Urothelium cell line (cell line): ENCODE results near the gene SLC29A1.
"Not testable (repeated sequence)": the region's sequence is repeated elsewhere in the genome, so short reads cannot be mapped to it uniquely, and the experiment has no call there.

Experiments
- DNase-seq: peaks from one replicate; pipeline ENCODE4 v3.0.0; 2011; ENCODE audit warnings: low spot score, mixed read lengths
- FAIRE-seq: peaks from 2 replicates; lab custom pipeline; 2011; peaks lifted over from hg19 to GRCh38; lab: Jason Lieb, UNC

SLC29A1 gene

DNA sequence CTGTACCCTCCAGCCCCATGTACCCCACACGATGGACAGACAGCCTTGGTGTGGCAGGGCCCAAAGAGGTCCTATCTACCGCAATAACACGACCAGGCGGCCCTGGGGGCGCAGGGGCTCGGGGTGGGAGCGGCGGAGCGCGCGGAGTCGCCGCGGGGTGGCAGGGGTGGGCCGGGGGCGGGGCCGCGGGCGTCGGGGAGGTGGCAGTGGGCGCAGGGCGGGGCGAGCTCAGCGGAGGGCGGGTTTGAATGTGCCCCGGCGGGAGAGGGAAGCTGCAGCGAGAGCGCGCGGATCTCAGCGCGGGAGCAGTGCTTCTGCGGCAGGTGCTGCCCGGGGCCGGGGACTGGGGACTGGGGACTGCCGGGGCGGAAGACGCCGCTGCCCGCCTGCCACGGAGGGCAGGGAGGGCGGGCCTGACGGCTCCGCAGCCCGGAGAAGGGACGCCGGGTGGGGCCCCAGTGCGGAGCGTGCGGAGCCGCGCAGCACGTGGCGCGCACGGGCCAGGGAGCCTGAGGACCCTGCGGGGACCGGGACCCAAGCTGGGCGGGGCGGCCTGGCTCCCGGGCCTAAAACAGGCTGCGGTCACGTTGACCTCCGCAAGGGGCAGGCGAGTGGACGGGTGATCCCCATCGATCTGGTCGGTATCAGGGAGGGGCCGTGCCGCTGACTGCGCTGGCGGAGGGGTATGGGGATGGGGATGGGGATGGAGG lies at the start of gene SLC29A1:
SLC29A1 (plus strand) TSS at position 277 of the 710 bp plus-strand sequence. CDS start 3,719 bp downstream, outside the sequence.
- no peak for FAIRE-seq
- peak; percentile 95 for DNase-seq

DNA sequence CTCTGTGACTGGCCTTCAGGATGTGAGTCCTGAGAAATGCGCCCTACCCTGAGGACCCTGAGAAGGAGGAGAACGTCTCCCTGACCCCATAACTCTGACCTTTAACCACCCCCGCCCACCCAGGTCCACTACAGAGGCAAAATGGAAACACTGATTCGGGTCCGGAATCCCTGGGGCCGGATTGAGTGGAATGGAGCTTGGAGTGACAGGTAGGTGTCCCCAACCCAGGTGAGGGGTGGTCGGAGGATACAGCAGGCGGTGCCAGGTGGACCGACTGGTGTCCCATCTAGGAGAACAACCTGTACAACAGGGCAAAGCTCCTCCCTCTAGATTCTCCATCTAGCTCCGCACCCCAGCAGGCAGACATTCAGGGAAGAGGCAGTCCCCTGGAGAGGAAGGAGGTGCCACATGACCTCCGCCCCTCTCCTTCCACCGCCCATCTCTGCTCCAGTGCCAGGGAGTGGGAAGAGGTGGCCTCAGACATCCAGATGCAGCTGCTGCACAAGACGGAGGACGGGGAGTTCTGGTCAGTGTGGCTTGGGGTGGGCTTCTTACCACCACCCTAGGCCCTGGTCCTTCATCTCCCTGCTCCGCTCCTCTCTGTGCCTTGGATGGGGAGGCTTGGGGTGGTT lies 47.1 kb upstream of the SLC29A1 start:
- FAIRE-seq, result no peak
- DNase-seq, result no peak

DNA sequence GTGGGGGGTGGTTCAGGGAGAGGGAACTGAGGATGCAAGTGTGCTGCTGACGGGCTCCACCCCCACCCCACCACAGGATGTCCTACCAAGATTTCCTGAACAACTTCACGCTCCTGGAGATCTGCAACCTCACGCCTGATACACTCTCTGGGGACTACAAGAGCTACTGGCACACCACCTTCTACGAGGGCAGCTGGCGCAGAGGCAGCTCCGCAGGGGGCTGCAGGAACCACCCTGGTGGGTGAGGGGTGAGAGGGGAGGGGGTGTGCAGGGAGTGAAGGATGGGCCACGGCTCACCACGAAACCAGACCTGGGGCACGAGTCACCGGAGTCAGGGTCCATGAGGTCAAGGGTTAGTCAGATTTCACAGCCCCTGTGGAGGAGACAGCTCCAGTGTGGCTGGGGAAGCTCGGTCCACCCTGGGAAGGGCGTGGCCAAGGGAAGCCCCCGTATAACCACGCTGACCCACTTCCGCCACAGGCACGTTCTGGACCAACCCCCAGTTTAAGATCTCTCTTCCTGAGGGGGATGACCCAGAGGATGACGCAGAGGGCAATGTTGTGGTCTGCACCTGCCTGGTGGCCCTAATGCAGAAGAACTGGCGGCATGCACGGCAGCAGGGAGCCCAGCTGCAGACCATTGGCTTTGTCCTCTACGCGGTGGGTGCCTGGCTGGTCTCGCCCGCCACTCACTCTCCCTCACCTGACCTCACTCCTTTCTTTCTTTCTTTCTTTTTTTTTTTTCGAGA lies 46.5 kb upstream of the SLC29A1 start:
- FAIRE-seq (no peak), DNase-seq (no peak)

GRCh38 chr6:44177691-44178423 lies 45.5 kb upstream of the SLC29A1 start:
- no peak for DNase-seq
- no peak for FAIRE-seq

DNA sequence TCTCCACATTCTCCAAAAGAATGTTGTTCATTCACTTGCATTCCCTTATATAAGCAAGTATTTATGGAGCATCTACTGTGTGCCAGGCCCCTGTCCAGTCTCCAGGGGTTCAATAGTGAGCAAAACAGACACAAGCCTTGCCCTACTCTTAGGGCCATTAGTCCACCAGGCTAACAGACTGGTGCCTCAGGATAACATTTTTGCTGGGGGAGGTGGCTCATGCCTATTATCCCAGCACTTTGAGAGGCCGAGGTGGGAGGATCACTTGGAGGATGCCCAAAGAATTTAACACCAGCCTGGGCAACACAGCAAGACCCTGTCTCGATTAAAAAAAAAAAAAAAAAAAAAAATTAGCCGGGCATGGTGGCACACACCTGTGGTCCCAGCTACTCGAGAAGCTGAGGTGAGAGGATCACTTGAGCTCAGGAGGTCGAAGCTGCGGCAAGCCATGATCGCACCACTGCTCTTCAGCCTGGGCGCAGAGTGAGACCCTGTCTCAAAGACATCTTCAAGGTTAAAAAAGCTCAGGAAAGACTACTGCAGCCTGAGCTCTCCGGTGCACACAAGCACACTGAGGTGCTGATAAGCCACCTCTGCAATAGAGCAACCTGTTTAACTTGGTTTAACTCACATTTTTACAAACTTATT lies 44.8 kb upstream of the SLC29A1 start:
- FAIRE-seq, result no peak

GRCh38 chr6:44179072-44179536 lies 44.3 kb upstream of the SLC29A1 start:
- DNase-seq (no peak), FAIRE-seq (no peak)

More for the DNA sequence above, 44.8 kb upstream of the SLC29A1 start:
- no peak for DNase-seq

- no peak for DNase-seq
- FAIRE-seq, result no peak
These were observed 43.7 kb upstream of the SLC29A1 start for GRCh38 chr6:44179648-44180047.

GRCh38 chr6:44180406-44180805 lies 43.0 kb upstream of the SLC29A1 start:
- FAIRE-seq, result no peak

GRCh38 chr6:44180886-44181285 lies 42.5 kb upstream of the SLC29A1 start:
- FAIRE-seq, result no peak

More at GRCh38 chr6:44180406-44180805, 43.0 kb upstream of the SLC29A1 start:
- DNase-seq, result no peak

DNA sequence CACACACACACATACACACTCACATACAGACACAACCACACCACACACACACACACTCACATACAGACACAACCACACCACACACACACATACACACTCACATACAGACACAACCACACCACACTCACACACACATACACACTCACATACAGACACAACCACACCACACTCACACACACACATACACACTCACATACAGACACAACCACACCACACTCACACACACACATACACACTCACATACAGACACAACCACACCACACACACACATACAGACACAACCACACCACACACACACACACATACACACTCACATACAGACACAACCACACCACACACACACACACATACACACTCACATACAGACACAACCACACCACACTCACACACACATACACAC lies 41.6 kb upstream of the SLC29A1 start:
- DNase-seq, result not testable (repeated sequence)
- FAIRE-seq, result peak; percentile 100

More at GRCh38 chr6:44180886-44181285, 42.5 kb upstream of the SLC29A1 start:
- no peak for DNase-seq

DNA sequence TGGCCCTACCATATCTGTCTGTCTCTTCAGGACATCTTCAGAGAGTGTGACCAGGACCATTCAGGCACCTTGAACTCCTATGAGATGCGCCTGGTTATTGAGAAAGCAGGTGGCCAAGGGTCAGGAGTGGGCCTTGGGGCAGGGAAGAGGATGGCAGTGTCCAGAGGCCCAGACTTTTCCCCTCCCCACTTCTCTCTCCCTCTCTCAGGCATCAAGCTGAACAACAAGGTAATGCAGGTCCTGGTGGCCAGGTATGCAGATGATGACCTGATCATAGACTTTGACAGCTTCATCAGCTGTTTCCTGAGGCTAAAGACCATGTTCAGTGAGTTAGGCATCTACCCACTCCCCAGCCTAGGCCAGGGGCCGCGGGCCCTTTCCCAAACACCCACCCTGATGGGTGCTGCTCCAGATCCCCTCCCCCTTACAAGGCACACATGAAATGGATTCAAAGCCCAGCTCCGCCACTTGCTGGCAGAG lies 40.4 kb upstream of the SLC29A1 start:
- DNase-seq (no peak), FAIRE-seq (no peak)

DNA sequence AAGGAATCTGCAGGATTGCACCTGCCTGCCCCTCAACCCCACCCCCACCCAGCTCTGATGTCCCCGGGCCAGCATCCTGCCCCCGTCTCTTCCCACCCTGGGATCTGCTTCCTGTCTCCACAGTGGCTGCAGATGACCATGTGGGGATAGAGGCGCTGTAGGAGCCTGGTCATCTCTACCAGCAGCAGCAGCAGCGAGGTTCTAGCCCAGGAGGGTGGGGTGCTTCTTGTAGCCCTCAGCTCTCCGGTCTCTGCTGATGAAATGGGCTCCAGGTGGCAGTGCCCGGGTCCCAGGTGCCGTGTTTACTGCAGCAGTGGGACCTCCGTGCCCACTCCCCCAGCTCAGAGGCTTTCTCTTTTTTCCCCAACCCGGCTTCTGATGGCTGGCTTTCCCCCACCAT lies 39.6 kb upstream of the SLC29A1 start:
- DNase-seq (no peak), FAIRE-seq (no peak)

DNA sequence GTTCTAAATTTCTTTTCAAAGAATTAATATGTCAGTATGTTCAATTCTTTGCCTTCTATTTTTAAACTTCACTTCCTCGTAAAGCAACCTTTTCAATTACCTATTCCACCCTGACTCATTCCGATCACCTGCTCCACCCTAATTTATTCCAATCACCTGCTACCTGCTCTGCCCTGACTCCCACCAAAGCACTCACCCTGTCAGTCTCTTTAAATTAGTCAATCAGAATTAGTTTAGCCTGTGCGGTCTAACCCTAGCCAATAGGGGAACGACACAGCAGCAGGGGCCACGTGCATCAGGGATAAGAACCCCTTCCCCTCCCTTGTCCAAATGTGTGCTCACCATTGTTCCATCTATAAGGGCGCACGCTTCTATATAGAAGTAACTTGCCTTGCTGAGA lies 38.0 kb upstream of the SLC29A1 start:
- not testable (repeated sequence) for DNase-seq, FAIRE-seq

DNA sequence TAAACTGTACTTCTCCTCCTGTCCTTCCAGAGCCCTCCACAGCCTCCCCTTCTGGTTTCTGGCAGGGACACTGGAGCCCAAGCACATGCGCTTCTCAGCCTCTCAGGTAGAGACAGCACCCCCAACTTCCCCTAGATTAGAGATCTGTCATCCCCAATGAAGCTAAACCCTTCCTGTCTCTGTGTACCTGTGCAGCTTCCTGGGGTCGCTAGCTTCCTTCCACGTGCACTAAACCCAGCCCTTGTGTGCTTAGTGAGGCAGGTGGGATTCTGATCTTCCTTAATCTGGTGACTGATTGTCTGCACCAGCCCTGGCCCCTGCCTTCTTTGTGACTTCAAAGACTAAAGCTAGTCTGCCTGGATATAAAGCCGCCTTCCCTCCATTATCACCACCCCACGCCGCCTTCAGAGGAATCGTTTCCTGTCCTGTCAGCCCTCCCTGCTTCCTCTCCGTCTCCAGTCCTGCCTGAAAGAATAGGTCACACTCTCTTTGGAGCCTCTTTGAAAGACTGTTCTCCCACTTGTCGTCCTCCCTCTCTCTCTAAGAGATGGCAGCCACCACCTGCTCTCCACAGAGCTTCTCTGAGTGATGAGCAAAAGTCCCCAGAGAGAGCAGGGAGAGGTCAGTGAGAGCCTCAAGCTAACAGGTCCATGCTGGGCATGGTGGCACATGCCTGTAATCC lies 37.3 kb upstream of the SLC29A1 start:
- FAIRE-seq (no peak), DNase-seq (no peak)

DNA sequence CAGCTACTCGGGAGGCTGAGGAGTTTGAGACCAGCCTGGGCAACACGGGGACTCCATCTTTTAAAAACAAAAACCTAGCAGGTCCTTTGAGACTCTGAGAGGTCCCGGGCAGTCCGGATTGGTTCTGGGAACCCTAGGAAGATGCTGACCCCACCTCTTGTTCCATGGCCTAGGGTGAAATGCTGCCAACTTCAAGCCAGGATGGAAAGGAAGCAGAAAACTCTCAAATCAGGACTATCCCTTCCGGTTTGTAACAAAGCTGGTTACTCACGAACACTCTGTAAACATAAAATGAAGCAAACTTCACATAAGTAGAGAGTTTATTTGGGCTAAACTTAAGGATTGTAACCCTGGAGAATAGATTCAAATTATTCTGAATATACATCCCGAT lies 36.8 kb upstream of the SLC29A1 start:
- DNase-seq, result no peak
- no peak for FAIRE-seq

DNA sequence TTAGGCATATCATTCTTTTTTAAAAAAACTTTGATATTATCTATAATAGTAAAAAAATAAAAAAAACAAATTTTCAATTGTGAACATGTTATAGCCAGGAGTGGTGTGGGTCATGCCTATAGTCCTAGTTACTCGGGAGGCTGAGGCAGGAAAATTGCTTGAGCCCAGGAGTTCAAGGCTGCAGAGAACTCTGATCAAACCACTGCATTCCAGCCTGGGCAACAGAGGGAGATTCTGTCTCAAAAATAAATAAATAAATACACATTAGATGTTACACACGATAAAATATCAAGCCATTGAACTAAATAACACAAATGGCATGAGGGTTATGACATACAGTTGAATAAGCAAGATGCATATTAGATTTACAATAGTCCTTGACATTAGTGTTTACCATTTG lies 34.6 kb upstream of the SLC29A1 start:
- no peak for FAIRE-seq
- no peak for DNase-seq

DNA sequence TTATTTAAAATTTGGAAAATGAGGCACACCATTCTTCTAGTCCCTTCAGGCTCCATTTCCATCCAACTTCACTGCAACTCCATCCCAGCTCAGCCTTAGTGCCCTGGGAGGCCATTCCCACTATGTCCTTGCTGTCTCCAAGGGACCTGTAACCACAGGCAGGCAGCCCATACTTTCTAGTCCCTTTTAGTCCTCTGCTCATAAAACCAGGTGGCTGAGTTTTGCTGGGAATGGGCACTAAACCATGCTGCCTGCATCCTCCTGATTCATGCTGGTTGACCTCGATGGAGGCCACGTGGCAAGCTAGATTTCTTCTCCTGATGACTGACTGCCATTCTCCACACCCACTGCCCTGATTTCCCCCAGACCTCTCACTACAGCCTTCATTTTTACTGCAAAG lies 34.1 kb upstream of the SLC29A1 start:
- DNase-seq, result no peak
- no peak for FAIRE-seq

GRCh38 chr6:44190715-44191114 lies 32.7 kb upstream of the SLC29A1 start:
- DNase-seq (no peak), FAIRE-seq (no peak)

DNA sequence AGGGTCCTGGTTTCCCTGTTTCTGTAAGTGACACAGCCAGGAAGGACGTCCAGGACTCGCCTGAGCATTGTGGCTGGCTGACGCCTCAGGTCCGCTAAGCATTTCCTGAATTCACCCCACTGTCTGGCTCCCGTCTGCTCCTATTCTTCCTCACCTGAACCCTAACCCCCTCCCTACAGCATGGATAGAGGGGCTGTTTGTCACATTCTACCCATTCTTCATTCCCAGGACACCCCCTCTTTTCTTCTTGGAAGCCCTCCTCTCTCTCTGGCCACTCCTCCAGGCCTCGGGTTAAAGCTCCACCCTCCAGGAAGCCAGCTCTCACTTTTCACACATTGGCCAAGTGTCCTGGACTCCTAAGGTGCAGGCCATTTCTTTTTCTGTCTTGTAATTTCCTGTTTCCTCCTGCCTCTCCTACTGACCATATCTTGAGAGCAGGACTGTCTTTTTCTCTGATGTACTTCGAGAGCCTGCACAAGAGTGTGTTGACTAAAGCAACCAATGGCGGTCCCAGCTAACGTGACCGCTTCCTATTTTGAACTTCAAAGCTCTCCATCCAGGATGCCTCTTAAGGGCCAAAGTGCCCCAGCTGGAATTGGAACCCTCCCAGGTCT lies 30.9 kb upstream of the SLC29A1 start:
- FAIRE-seq (no peak), DNase-seq (no peak)
